Mucosa of descending colon (tissue), 3 donors: Measurements from ENCODE around the gene ANO7. TPM values are rescaled to one million over a fixed set of nuclear protein-coding genes. Genes with fewer than 3 reads are reported as not detected.

Source experiments
- ATAC-seq: fragments of 200-7000 bp; cut with Tn5 transposase; one replicate; pipeline ENCODE4 v1.9.1; 2020; ENCODE audit warnings: mild to moderate bottlenecking, moderate library complexity
- DNase-seq, 3 donors: peaks; one replicate each; pipeline ENCODE4 v3.0.0-alpha.2; 2020
- H3K36me3 ChIP-seq: fragments of 200-600 bp; one replicate; pipeline ENCODE4 v1.8.0; 2021; ENCODE audit warnings: low read depth, mild to moderate bottlenecking
- H3K4me1 ChIP-seq: fragments of 200-600 bp; one replicate; pipeline ENCODE4 v1.8.0; 2021; ENCODE audit warnings: low read depth, mild to moderate bottlenecking
- H3K4me3 ChIP-seq: fragments of 200-600 bp; one replicate; pipeline ENCODE4 v1.8.0; 2021; ENCODE audit warnings: mild to moderate bottlenecking
- H3K9me3 ChIP-seq: fragments of 200-600 bp; one replicate; pipeline ENCODE4 v1.8.0; 2021; ENCODE audit warnings: mild to moderate bottlenecking
- intact Hi-C, 2 donors: fragments of 100-400 bp; cut with DNase I in 1 of 2; cut with micrococcal nuclease in 1 of 2; formaldehyde crosslinking; loops; one replicate each; pipeline versions ENCODE4 v1.11.0 to v1.11.1; 2022; cut with DNase I, micrococcal nuclease
- total RNA-seq, 3 donors: library from RNA; stranded (reverse); fragmentation: NEBNext Ultra II Directional in 2 of 3; extraction: Animal tissue kit (Norgen Biotek cat#: 25700) in 2 of 3; gene quantifications; one replicate each; pipeline versions ENCODE4 v1.2.1 to v1.2.4, GENCODE V29; 2021 to 2023
- TF ChIP-seq, protein P1 (sequence below): fragments of 200-600 bp; IDR thresholded peaks from one replicate; pipeline ENCODE4 v1.8.0; 2022; ENCODE audit warnings: antibody characterized with exemption, mild to moderate bottlenecking
- donor health status: DM: no; HTN: no; CAD: no; lungs with moderate emphysema.
- donor health status: DM: no; HTN: no; CAD: no.
- donor health status: DM: no; HTN: yes; CAD: no.

The ANO7 gene
- total RNA-seq, 3 donors from 2014 or later, result 33.9 to 106 (median 83.5) TPM

DNA sequence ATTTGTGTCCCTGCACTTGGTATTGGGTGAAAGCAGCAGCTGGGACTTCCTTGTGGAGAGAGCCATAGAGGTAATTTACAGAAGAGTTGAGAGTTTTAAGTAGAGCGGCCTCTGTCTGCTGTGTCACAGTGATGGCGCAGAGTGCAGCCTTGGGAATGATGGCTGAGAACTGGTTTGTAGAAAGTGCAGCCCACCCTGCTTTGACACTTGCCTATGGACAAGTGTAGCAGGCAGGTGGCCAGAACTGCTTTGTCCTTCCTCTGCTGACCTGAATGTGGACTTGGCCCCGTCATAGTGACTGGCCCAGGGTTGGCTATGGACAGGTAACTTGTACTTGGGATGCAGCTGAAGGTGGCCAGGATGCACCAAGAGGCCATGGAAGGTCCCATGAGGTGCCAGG lies 6.4 kb upstream of the ANO7 start:
- H3K4me3 ChIP-seq, result no peak overlapping the region
- TF ChIP-seq, protein P1, sequence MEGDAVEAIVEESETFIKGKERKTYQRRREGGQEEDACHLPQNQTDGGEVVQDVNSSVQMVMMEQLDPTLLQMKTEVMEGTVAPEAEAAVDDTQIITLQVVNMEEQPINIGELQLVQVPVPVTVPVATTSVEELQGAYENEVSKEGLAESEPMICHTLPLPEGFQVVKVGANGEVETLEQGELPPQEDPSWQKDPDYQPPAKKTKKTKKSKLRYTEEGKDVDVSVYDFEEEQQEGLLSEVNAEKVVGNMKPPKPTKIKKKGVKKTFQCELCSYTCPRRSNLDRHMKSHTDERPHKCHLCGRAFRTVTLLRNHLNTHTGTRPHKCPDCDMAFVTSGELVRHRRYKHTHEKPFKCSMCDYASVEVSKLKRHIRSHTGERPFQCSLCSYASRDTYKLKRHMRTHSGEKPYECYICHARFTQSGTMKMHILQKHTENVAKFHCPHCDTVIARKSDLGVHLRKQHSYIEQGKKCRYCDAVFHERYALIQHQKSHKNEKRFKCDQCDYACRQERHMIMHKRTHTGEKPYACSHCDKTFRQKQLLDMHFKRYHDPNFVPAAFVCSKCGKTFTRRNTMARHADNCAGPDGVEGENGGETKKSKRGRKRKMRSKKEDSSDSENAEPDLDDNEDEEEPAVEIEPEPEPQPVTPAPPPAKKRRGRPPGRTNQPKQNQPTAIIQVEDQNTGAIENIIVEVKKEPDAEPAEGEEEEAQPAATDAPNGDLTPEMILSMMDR, result no peak
- intact Hi-C loops, result no loop called here
- H3K4me1 ChIP-seq, result no peaks in the 10 kb centered on the region
- peak in 1 of 3 donors; percentile 3 for DNase-seq
- ATAC-seq, result no peak
- H3K36me3 ChIP-seq, result no peaks in the 10 kb centered on the region
- H3K9me3 ChIP-seq, result no peaks in the 10 kb centered on the region

DNA sequence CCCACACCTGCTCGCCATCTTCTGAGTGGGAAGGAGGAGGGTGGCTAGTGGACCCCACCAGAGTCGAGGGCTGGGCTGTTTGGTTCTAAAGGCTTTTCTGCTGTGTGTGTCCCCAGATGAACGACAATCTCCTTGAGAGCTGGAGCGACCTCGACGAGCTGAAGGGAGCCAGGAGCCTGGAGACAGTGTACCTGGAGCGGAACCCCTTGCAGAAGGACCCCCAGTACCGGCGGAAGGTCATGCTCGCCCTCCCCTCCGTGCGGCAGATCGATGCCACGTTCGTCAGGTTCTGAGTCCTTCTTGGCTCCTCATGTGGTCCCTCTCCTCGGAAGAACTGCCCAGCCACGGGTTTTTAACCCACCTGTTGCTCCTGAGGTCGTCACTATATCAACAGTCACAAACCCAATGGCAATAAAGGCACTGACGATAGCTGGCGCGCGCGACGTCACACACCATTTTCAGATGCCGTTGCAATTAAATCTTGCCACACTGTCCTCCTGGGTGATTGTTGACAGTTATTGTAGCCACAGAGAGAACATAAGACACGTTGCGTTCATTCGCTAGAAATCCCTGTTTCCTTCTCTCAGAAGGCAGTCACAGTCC lies 5.8 kb upstream of the ANO7 start:
- Histone ChIP-seq H3K36me3 (no peaks in the 10 kb centered on the region), H3K4me1 (no peaks in the 10 kb centered on the region), H3K9me3 (no peaks in the 10 kb centered on the region), H3K4me3 (no peak overlapping the region)
- TF ChIP-seq, protein P1, result no peak
- DNase-seq (no peak), ATAC-seq (no peak)
- intact Hi-C loops, result no loop called here

DNA sequence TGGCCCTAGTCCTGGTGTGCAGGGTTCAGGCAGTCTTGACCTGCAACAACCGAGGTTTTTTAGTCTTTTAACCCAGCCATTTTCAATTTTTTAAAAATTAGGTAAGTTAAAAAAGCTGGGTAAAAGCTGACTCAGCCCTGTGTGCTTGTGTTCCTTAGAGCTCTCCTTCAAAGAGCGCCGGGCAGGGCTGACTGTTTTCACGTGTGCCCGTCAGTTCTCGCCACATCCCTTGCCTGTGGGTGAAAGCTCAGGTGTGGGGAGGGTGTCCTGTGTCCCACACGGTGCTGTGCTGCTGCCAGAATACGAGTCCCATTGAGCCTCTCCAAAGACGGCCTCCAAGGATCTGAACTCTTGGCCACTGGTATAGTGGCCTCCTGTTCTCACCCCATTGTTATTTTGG lies 5.3 kb upstream of the ANO7 start:
- intact Hi-C loops, result no loop called here
- TF ChIP-seq, protein P1, result no peak
- ATAC-seq (no peak), DNase-seq (no peak)
- Histone ChIP-seq H3K36me3 (no peaks in the 10 kb centered on the region), H3K4me1 (no peaks in the 10 kb centered on the region), H3K9me3 (no peaks in the 10 kb centered on the region), H3K4me3 (no peak overlapping the region)

DNA sequence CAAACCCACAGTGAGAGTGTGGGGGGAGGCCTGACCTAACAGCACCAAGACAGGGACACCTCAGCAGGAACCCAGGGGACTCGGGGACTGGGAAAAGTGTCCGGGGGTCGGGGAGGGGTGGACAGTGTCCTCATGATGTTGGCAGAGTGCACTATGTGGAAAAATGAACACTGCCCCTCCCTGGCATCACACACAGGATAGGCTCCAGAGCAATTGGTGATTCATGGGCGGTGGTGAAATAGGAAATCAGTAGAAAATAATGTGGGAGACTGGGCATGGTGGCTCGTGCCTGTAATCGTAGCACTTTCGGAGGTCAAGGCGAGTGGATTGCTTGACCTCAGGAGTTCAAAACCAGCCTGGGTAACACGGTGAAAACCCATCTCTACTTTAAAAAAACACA lies 3.6 kb upstream of the ANO7 start:
- ATAC-seq (no peak), DNase-seq (no peak)
- Histone ChIP-seq H3K9me3 (no peaks in the 10 kb centered on the region), H3K4me3 (no peak overlapping the region), H3K4me1 (peaks cover under 1% of the 10 kb centered on the region), H3K36me3 (no peaks in the 10 kb centered on the region)
- intact Hi-C loops, result no loop called here
- TF ChIP-seq, protein P1, result no peak

DNA sequence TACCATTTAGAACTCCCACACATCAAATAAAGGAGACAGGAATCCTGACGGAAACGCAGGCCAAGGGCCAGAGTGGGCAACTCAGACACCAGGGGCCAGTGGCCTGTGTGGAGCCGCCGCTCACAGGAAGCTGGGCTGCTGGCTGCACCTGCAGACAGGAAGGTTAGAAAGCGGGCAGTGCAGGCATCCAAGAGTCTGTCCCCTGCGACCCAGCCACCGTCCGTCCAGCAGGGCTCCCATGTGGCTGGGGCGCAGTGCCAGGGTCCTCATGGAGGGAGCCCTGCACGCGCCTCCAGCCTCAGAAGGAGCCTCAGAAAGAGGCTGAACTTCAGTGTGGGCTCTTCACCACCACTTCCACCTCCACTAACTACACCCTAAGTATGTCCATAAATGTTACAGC lies 2.5 kb upstream of the ANO7 start:
- peaks cover 9% of the 10 kb centered on the region for H3K4me1 ChIP-seq
- no peak overlapping the region for H3K4me3 ChIP-seq
- H3K9me3 ChIP-seq, result no peaks in the 10 kb centered on the region
- H3K36me3 ChIP-seq, result no peaks in the 10 kb centered on the region
- ATAC-seq (no peak), DNase-seq (no peak)
- TF ChIP-seq, protein P1, result no peak
- intact Hi-C loops, result no loop called here
